ENCODE data around the gene TRIM56. TPM values are rescaled to one million over a fixed set of nuclear protein-coding genes. Genes with fewer than 3 reads are reported as not detected.
A peak's percentile ranks its signal among the peaks of the same experiment; 100 is the strongest.
"Not testable (repeated sequence)": the region's sequence is repeated elsewhere in the genome, so short reads cannot be mapped to it uniquely, and the experiment has no call there.

The TRIM56 gene
- total and polyA plus RNA-seq, 2 of the 4 experiments (the other 2 are of a cell fraction) = 3.9 to 5.9 TPM

- BruUV-seq (replicated peaks) = no TSS peak
- H4K8ac ChIP-seq (ENCODE audit: low read depth in 2 of 2, low read length in 2 of 2) = peak overlapping the region; percentile 54 to 74; a peak in 3 of 4 replicates
- no peak overlapping the region for H3K56ac ChIP-seq (ENCODE audit: extremely low read depth, insufficient read depth, low read length)
- no peaks in the 10 kb centered on the region for H3K9me3 ChIP-seq (ENCODE audit: control insufficient read depth, insufficient read depth, low read length)
- H3K9me1 ChIP-seq (ENCODE audit: insufficient read depth, low read length) = peaks cover 16% of the 10 kb centered on the region
- peaks cover 0 to 6% of the 10 kb centered on the region in 2 experiments; a peak in 1 of 4 replicates for H3K79me1 ChIP-seq (ENCODE audit: low read depth in 1 of 2, low read length in 2 of 2)
- H2AK5ac ChIP-seq (ENCODE audit: low read depth, low read length) = peak overlapping the region; percentile 89
- peak overlapping the region; percentile 76 for H4K91ac ChIP-seq (ENCODE audit: insufficient read depth, low read depth, low read length)
- in situ Hi-C loops (cut with MboI; ENCODE audit: low sequenced_read_pairs) = loop anchor here (25.0 kb wide), 1 partner anchor 675 kb away; the partner anchor contains the start of genes MEPCE, PPP1R35 and ZCWPW1
- TF ChIP-seq, protein P1, sequence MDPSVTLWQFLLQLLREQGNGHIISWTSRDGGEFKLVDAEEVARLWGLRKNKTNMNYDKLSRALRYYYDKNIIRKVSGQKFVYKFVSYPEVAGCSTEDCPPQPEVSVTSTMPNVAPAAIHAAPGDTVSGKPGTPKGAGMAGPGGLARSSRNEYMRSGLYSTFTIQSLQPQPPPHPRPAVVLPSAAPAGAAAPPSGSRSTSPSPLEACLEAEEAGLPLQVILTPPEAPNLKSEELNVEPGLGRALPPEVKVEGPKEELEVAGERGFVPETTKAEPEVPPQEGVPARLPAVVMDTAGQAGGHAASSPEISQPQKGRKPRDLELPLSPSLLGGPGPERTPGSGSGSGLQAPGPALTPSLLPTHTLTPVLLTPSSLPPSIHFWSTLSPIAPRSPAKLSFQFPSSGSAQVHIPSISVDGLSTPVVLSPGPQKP (IDR thresholded peaks at IDR 0.05; ENCODE audit: borderline replicate concordance, low read depth, low read length) = no peak
- H2AFZ ChIP-seq (replicated peaks; ENCODE audit: low read length, poor library complexity) = peak overlapping the region; percentile 83
- no peak for DNase-seq
- no peaks in the 10 kb centered on the region for H4K20me1 ChIP-seq (ENCODE audit: insufficient read depth, low read length)
- no peak overlapping the region for H3K4me2 ChIP-seq (ENCODE audit: low read depth, low read length)
- no peak overlapping the region for H3K9ac ChIP-seq (ENCODE audit: low read depth, low read length)
- peak overlapping the region; percentile 50; the same call in 2 of the 3 replicates for H2BK15ac ChIP-seq (ENCODE audit: low read depth, low read length)
- H2BK120ac ChIP-seq (ENCODE audit: low read depth, low read length) = peak overlapping the region; percentile 50
- dilution Hi-C loops (cut with HindIII; ENCODE audit: low sequenced_read_pairs, unreplicated experiment) = no loop called here
- no peak for ATAC-seq (ENCODE audit: low read depth)
- H3K14ac ChIP-seq (replicated peaks; ENCODE audit: low read depth, low read length) = peak overlapping the region; percentile 24
- peak overlapping the region; percentile 13 for H2BK5ac ChIP-seq (ENCODE audit: low read depth, low read length, poor library complexity, severe bottlenecking)
- 89% methylated on average over 3 of the region's 11 CpGs; no CpG with 5 or more reads in 1 of the 2 experiments for WGBS, 2 experiments (ENCODE audit: extremely low coverage in 2 of 2, insufficient read length in 1 of 2)
- POLR2A ChIA-PET (ENCODE audit: unreplicated experiment) = no interaction called here
- no peaks in the 10 kb centered on the region for H3K36me3 ChIP-seq (ENCODE audit: control insufficient read depth, insufficient read depth, low read length)
- H2BK20ac ChIP-seq (ENCODE audit: low read depth, low read length) = peak overlapping the region; percentile 69
- peak overlapping the region; percentile 52; the same call in 1 of the 2 replicates for H3K23ac ChIP-seq (ENCODE audit: low read depth, low read length)
- no peak overlapping the region for H3K4me3 ChIP-seq (ENCODE audit: insufficient read depth, low read depth, low read length)
- CTCF ChIA-PET = no interaction called here
- H2AK9ac ChIP-seq (replicated peaks; ENCODE audit: low read depth, low read length, poor library complexity) = no peak overlapping the region
- intact Hi-C loops (cut with micrococcal nuclease) = no loop called here
- H4K5ac ChIP-seq (ENCODE audit: low read depth, low read length) = no peak overlapping the region
- H3K27me3 ChIP-seq (ENCODE audit: control insufficient read depth, insufficient read depth, low read length) = no peaks in the 10 kb centered on the region
- peak overlapping the region; percentile 74 for H3K4ac ChIP-seq (ENCODE audit: low read depth, low read length)
- H3K27ac ChIP-seq (ENCODE audit: insufficient read depth, low read length) = no peak overlapping the region; the same call in 1 of the 2 replicates
- peaks cover 13% of the 10 kb centered on the region for H3K4me1 ChIP-seq (ENCODE audit: control insufficient read depth, insufficient read depth, low read length)
- H3K18ac ChIP-seq (ENCODE audit: low read depth, low read length) = no peak overlapping the region
Observed at GRCh38 chr7:101112233-101112632, 27.0 kb downstream of the TRIM56 start.

DNA sequence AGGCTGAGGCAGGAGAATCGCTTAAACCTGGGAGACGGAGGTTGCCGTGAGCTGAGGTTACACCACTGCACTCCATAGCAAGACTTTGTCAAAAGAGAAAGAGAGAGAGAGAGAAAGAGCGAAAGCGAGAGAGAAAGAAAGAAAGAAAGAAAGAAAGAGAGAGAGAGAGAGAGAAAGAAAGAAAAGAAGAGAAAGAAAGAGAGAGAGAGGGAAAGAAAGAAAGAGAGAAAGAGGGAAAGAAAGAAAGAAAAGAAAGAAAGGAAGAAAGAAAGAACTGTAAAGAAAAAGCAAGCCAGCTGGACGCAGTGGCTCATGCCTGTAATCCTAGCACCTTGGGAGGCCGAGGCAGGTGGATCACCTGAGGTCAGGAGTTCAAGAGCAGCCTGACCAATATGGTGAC, 27.9 kb downstream of the TRIM56 start:
- H2AK9ac ChIP-seq (replicated peaks; ENCODE audit: low read depth, low read length, poor library complexity); DNase-seq; H4K91ac ChIP-seq (ENCODE audit: insufficient read depth, low read depth, low read length); H3K27ac ChIP-seq (ENCODE audit: insufficient read depth, low read length); H3K9me3 ChIP-seq (ENCODE audit: control insufficient read depth, insufficient read depth, low read length); H2BK5ac ChIP-seq (ENCODE audit: low read depth, low read length, poor library complexity, severe bottlenecking); ATAC-seq (ENCODE audit: low read depth); H4K20me1 ChIP-seq (ENCODE audit: insufficient read depth, low read length); H3K4me2 ChIP-seq (ENCODE audit: low read depth, low read length); H3K36me3 ChIP-seq (ENCODE audit: control insufficient read depth, insufficient read depth, low read length); dilution Hi-C loops (cut with HindIII; ENCODE audit: low sequenced_read_pairs, unreplicated experiment); H2BK20ac ChIP-seq (ENCODE audit: low read depth, low read length); H3K23ac ChIP-seq (ENCODE audit: low read depth, low read length); H3K4me3 ChIP-seq (ENCODE audit: insufficient read depth, low read depth, low read length); intact Hi-C loops (cut with micrococcal nuclease); BruUV-seq (replicated peaks); H2BK15ac ChIP-seq (ENCODE audit: low read depth, low read length); H3K18ac ChIP-seq (ENCODE audit: low read depth, low read length); H3K27me3 ChIP-seq (ENCODE audit: control insufficient read depth, insufficient read depth, low read length); H3K9ac ChIP-seq (ENCODE audit: low read depth, low read length); H3K56ac ChIP-seq (ENCODE audit: extremely low read depth, insufficient read depth, low read length); POLR2A ChIA-PET (ENCODE audit: unreplicated experiment); H3K79me1 ChIP-seq (ENCODE audit: low read depth in 1 of 2, low read length in 2 of 2); H4K8ac ChIP-seq (ENCODE audit: low read depth in 2 of 2, low read length in 2 of 2); H2AFZ ChIP-seq (replicated peaks; ENCODE audit: low read length, poor library complexity); H3K14ac ChIP-seq (replicated peaks; ENCODE audit: low read depth, low read length); H4K5ac ChIP-seq (ENCODE audit: low read depth, low read length): not testable (repeated sequence)
- H3K4ac ChIP-seq (ENCODE audit: low read depth, low read length) = peak overlapping the region; percentile 56; the same call in 1 of the 2 replicates
- 0 out of 2 replicates have a peak overlapping the region, but pooled peaks have one; percentile 39 for H2AK5ac ChIP-seq (ENCODE audit: low read depth, low read length)
- peaks cover 14% of the 10 kb centered on the region for H3K4me1 ChIP-seq (ENCODE audit: control insufficient read depth, insufficient read depth, low read length)
- in situ Hi-C loops (cut with MboI; ENCODE audit: low sequenced_read_pairs) = loop anchor here (25.0 kb wide), 1 partner anchor 676 kb away; the partner anchor contains the start of genes MEPCE, PPP1R35 and ZCWPW1
- CTCF ChIA-PET = interaction anchor here (0.7 kb wide), 1 partner anchor 54 kb away, joined by 3 read pairs; no protein-coding TSS in a partner anchor
- H3K9me1 ChIP-seq (ENCODE audit: insufficient read depth, low read length) = peaks cover 16% of the 10 kb centered on the region
- 100% methylated on average over 1 of the region's 7 CpGs; no CpG with 5 or more reads in 1 of the 2 experiments for WGBS, 2 experiments (ENCODE audit: extremely low coverage in 2 of 2, insufficient read length in 1 of 2)
- H2BK120ac ChIP-seq (ENCODE audit: low read depth, low read length) = peak overlapping the region; percentile 50; the same call in 1 of the 2 replicates

Measured in IMR-90 (cell line).